Activated CD4-positive, alpha-beta T cell treated with anti-CD3 and anti-CD28 coated beads for 1 hour (primary cell): ENCODE measurements around the gene SACS.
"Not testable (repeated sequence)": the region's sequence is repeated elsewhere in the genome, so short reads cannot be mapped to it uniquely, and the experiment has no call there.

Source experiments
- DNase-seq: peaks from one replicate; pipeline ENCODE4 v3.0.0-alpha.2; 2020

SACS gene

GRCh38 chr13:23354520-23354919 lies 79.0 kb downstream of the SACS start:
- no peak for DNase-seq

GRCh38 chr13:23352161-23352560 lies 81.3 kb downstream of the SACS start:
- DNase-seq = no peak

GRCh38 chr13:23350009-23350408 lies 83.5 kb downstream of the SACS start:
- DNase-seq = no peak

- DNase-seq = no peak
Measured at GRCh38 chr13:23349161-23349897, 84.2 kb downstream of the SACS start.

GRCh38 chr13:23348262-23349127 lies 85.0 kb downstream of the SACS start:
- no peak for DNase-seq

GRCh38 chr13:23347601-23348000 lies 85.9 kb downstream of the SACS start:
- DNase-seq = no peak

- DNase-seq = no peak
Measured at GRCh38 chr13:23344931-23345595, 88.4 kb downstream of the SACS start.

GRCh38 chr13:23339225-23339624 lies 94.3 kb downstream of the SACS start:
- DNase-seq = no peak

GRCh38 chr13:23330356-23330755 lies 103.1 kb downstream of the SACS start:
- no peak for DNase-seq

- no peak for DNase-seq
Measured at GRCh38 chr13:23325191-23325590, 108.3 kb downstream of the SACS start.

- no peak for DNase-seq
Measured at GRCh38 chr13:23323946-23324709, 109.4 kb downstream of the SACS start.

- DNase-seq = no peak
Measured at GRCh38 chr13:23322353-23323336, 110.9 kb downstream of the SACS start.

GRCh38 chr13:23321535-23322241 lies 111.8 kb downstream of the SACS start:
- DNase-seq = no peak

GRCh38 chr13:23320926-23321534 lies 112.5 kb downstream of the SACS start:
- DNase-seq = no peak

GRCh38 chr13:23319883-23320224 lies 113.6 kb downstream of the SACS start:
- no peak for DNase-seq

- DNase-seq = not testable (repeated sequence)
Measured at GRCh38 chr13:23314837-23315236, 118.7 kb downstream of the SACS start.

- DNase-seq = no peak
Measured at GRCh38 chr13:23292586-23292985, 140.9 kb downstream of the SACS start.

GRCh38 chr13:23289917-23290357 lies 143.6 kb downstream of the SACS start:
- DNase-seq = no peak

- no peak for DNase-seq
Measured at GRCh38 chr13:23288995-23289394, 144.5 kb downstream of the SACS start.

GRCh38 chr13:23288564-23288963 lies 144.9 kb downstream of the SACS start:
- no peak for DNase-seq
